Activated B cell treated with CpG ODN at 0.5 μM for 24 hours (primary cell): ENCODE data around the gene IFI27L1. TPM values are rescaled to one million over a fixed set of nuclear protein-coding genes. Genes with fewer than 3 reads are reported as not detected.

Experiments used
- ATAC-seq: fragments of 200-7000 bp; cut with Tn5 transposase; one replicate; pipeline ENCODE4 v1.10.0; 2021; ENCODE audit warnings: low read depth, mild to moderate bottlenecking, moderate library complexity
- CTCF ChIA-PET: fragments of 350-600 bp; sonication (Branson Sonifier 250); formaldehyde crosslinking; loops from one replicate; lab custom pipeline; 2021; ENCODE audit warnings: antibody characterized with exemption; lab: Charles Lee
- POLR2A ChIA-PET: fragments of 350-600 bp; sonication (Branson Sonifier 250); formaldehyde crosslinking; loops from one replicate; lab custom pipeline; 2021; ENCODE audit warnings: antibody characterized with exemption; lab: Charles Lee
- DNase-seq: peaks from one replicate; pipeline ENCODE4 v3.0.0; 2022
- H3K27ac Mint-ChIP-seq: one replicate; pipeline ENCODE4 v1.8.0; 2020; ENCODE audit warnings: mixed read lengths
- H3K27me3 Mint-ChIP-seq: one replicate; pipeline ENCODE4 v1.8.0; 2021; ENCODE audit warnings: mixed read lengths
- H3K36me3 Mint-ChIP-seq: one replicate; pipeline ENCODE4 v1.8.0; 2021; ENCODE audit warnings: low read depth, mixed read lengths
- H3K4me1 Mint-ChIP-seq: one replicate; pipeline ENCODE4 v1.8.0; 2021; ENCODE audit warnings: mixed read lengths
- H3K4me3 Mint-ChIP-seq: one replicate; pipeline ENCODE4 v1.8.0; 2020; ENCODE audit warnings: mild to moderate bottlenecking, mixed read lengths
- H3K9me3 Mint-ChIP-seq: one replicate; pipeline ENCODE4 v1.8.0; 2020; ENCODE audit warnings: mixed read lengths
- CTCF ChIP-seq: fragments of 200-600 bp; IDR thresholded peaks from one replicate; pipeline ENCODE4 v1.8.0; 2022; ENCODE audit warnings: antibody characterized with exemption, mild to moderate bottlenecking
- intact Hi-C: fragments of 100-400 bp; cut with micrococcal nuclease; formaldehyde crosslinking; loops from one replicate; pipeline ENCODE4 v1.15.1; 2024
- total RNA-seq: library from RNA; stranded (reverse); gene quantifications from 2 replicates; pipeline ENCODE4 v1.2.3, GENCODE V29; 2022

The IFI27L1 gene
- total RNA-seq, 1 donor from 2014 or later, result 9.2 TPM

- H3K4me3 Mint-ChIP-seq, result no peak overlapping the region
- no peaks in the 10 kb centered on the region for H3K4me1 Mint-ChIP-seq
- DNase-seq (no peak), ATAC-seq (no peak)
- H3K36me3 Mint-ChIP-seq, result no peaks in the 10 kb centered on the region
- no peaks in the 10 kb centered on the region for H3K9me3 Mint-ChIP-seq
- intact Hi-C loops, result loop anchor here (2.0 kb wide), 1 partner anchor 449 kb away; no protein-coding TSS in a partner anchor
- no peak for TF ChIP-seq CTCF
- ChIA-PET CTCF (interaction anchor here (0.7 to 3.5 kb wide), 5 partner anchors 16 to 144 kb away, joined by 3 to 16 read pairs (median 5); no protein-coding TSS in a partner anchor), POLR2A (no interaction called here)
- H3K27me3 Mint-ChIP-seq, result no peaks in the 10 kb centered on the region
- no peak overlapping the region for H3K27ac Mint-ChIP-seq
These were observed 43.2 kb upstream of the IFI27L1 start for GRCh38 chr14:94037954-94038353.

- DNase-seq (no peak), ATAC-seq (no peak)
- TF ChIP-seq CTCF, result no peak
- no peaks in the 10 kb centered on the region for H3K36me3 Mint-ChIP-seq
- H3K4me1 Mint-ChIP-seq, result no peaks in the 10 kb centered on the region
- ChIA-PET POLR2A (no interaction called here), CTCF (interaction anchor here (1.2 to 3.5 kb wide), 3 partner anchors 98 to 103 kb away, joined by 5 to 16 read pairs (median 9); no protein-coding TSS in a partner anchor)
- no peak overlapping the region for H3K4me3 Mint-ChIP-seq
- no peaks in the 10 kb centered on the region for H3K9me3 Mint-ChIP-seq
- H3K27me3 Mint-ChIP-seq, result no peaks in the 10 kb centered on the region
- intact Hi-C loops, result no loop called here
- no peak overlapping the region for H3K27ac Mint-ChIP-seq
These were observed 42.6 kb upstream of the IFI27L1 start for GRCh38 chr14:94038510-94038909.

GRCh38 chr14:94038921-94039629 lies 42.0 kb upstream of the IFI27L1 start:
- no peaks in the 10 kb centered on the region for H3K4me1 Mint-ChIP-seq
- H3K36me3 Mint-ChIP-seq, result peaks cover 4% of the 10 kb centered on the region
- no peak overlapping the region for H3K27ac Mint-ChIP-seq
- no peak for ATAC-seq
- intact Hi-C loops, result no loop called here
- H3K27me3 Mint-ChIP-seq, result no peaks in the 10 kb centered on the region
- H3K4me3 Mint-ChIP-seq, result no peak overlapping the region
- ChIA-PET POLR2A (no interaction called here), CTCF (interaction anchor here (2.1 kb wide), 1 partner anchor 98 kb away, joined by 9 read pairs; no protein-coding TSS in a partner anchor)
- DNase-seq, result no peak
- no peaks in the 10 kb centered on the region for H3K9me3 Mint-ChIP-seq
- no peak for TF ChIP-seq CTCF

GRCh38 chr14:94040247-94040646 lies 40.9 kb upstream of the IFI27L1 start:
- no peak overlapping the region for H3K27ac Mint-ChIP-seq
- peaks cover 16% of the 10 kb centered on the region for H3K36me3 Mint-ChIP-seq
- no peak overlapping the region for H3K4me3 Mint-ChIP-seq
- POLR2A ChIA-PET, result no interaction called here
- intact Hi-C loops, result no loop called here
- ATAC-seq (no peak), DNase-seq (no peak)
- no peaks in the 10 kb centered on the region for H3K9me3 Mint-ChIP-seq
- TF ChIP-seq CTCF, result no peak
- no peaks in the 10 kb centered on the region for H3K4me1 Mint-ChIP-seq
- H3K27me3 Mint-ChIP-seq, result no peaks in the 10 kb centered on the region
- CTCF ChIA-PET, result no interaction called here

GRCh38 chr14:94040796-94041195 lies 40.3 kb upstream of the IFI27L1 start:
- intact Hi-C loops, result no loop called here

More at GRCh38 chr14:94040796-94041195, 40.3 kb upstream of the IFI27L1 start:
- Mint-ChIP-seq H3K4me3 (no peak overlapping the region), H3K27ac (no peak overlapping the region), H3K4me1 (no peaks in the 10 kb centered on the region), H3K9me3 (no peaks in the 10 kb centered on the region), H3K27me3 (no peaks in the 10 kb centered on the region), H3K36me3 (peaks cover 21% of the 10 kb centered on the region)
- no peak for ATAC-seq
- CTCF ChIA-PET, result no interaction called here
- TF ChIP-seq CTCF, result no peak
- POLR2A ChIA-PET, result no interaction called here
- DNase-seq, result no peak
